Peyer's patch (tissue), 4 donors: ENCODE measurements around the gene PAK4. TPM values are rescaled to one million over a fixed set of nuclear protein-coding genes. Genes with fewer than 3 reads are reported as not detected.

ENCODE experiments used
- DNase-seq, 3 donors: peaks; one replicate each; pipeline ENCODE4 v3.0.0-alpha.2; 2017 to 2019
- H3K27ac ChIP-seq, 4 donors: fragments of 200-600 bp; sonication (generic); one replicate each; pipeline ENCODE4 v1.5.1; 2016 to 2019
- H3K27me3 ChIP-seq, 2 donors: fragments of 200-600 bp; sonication (generic); one replicate each; pipeline ENCODE4 v1.5.1; 2019
- H3K36me3 ChIP-seq, 3 donors: fragments of 200-600 bp; sonication (generic); one replicate each; pipeline ENCODE4 v1.5.1; 2016 to 2019
- H3K4me1 ChIP-seq, 4 donors: fragments of 200-600 bp; sonication (generic); one replicate each; pipeline ENCODE4 v1.5.1; 2016 to 2019
- H3K4me3 ChIP-seq, 4 donors: fragments of 200-600 bp; sonication (generic); 1 replicate in 3 of 4; 2 replicates in 1 of 4; pipeline ENCODE4 v1.5.1; 2016 to 2019; ENCODE audit warnings: mild to moderate bottlenecking in 1 of 4
- H3K9me3 ChIP-seq, 4 donors: fragments of 200-600 bp; sonication (generic); one replicate each; pipeline ENCODE4 v1.5.1; 2016 to 2019; ENCODE audit warnings: mild to moderate bottlenecking in 1 of 4
- CTCF ChIP-seq, 6 experiments: fragments of 450-650 bp in 4 of 6; fragments of 200-600 bp in 2 of 6; sonication (generic) in 1 of 6; IDR thresholded peaks; one replicate each; pipeline ENCODE4 v1.5.1; 2017 to 2019; ENCODE audit warnings: antibody characterized with exemption in 6 of 6, mild to moderate bottlenecking in 3 of 6, moderate library complexity in 1 of 6
- POLR2A ChIP-seq, 2 donors: fragments of 450-650 bp; IDR thresholded peaks; one replicate each; pipeline ENCODE4 v1.5.1; 2017; ENCODE audit warnings: antibody characterized with exemption in 2 of 2, mild to moderate bottlenecking in 2 of 2, moderate library complexity in 2 of 2
- total RNA-seq, 4 donors: library from RNA; depleted of rRNA; stranded (reverse); fragments of >200 nt; gene quantifications; one replicate each; pipeline ENCODE4 v1.1.0, GENCODE V29; 2016

PAK4 gene
- total RNA-seq, 4 donors from 2014 or later, result 24.8 to 73.0 (median 45.7) TPM

GRCh38 chr19:39192846-39193245 lies 67.3 kb downstream of the PAK4 start:
- no peaks in the 10 kb centered on the region for H3K36me3 ChIP-seq
- H3K4me3 ChIP-seq, result no peak overlapping the region
- H3K27ac ChIP-seq, result no peak overlapping the region
- TF ChIP-seq CTCF (IDR thresholded peaks at IDR 0.05) (no peak), POLR2A (IDR thresholded peaks at IDR 0.05) (no peak)
- peaks cover 0 to 17% of the 10 kb centered on the region in 2 donors for H3K27me3 ChIP-seq
- peaks cover 0 to 19% (median 0%) of the 10 kb centered on the region in 4 donors for H3K4me1 ChIP-seq
- no peak for DNase-seq
- H3K9me3 ChIP-seq, result no peaks in the 10 kb centered on the region

- Histone ChIP-seq H3K4me1 (peaks cover 0 to 19% (median 0%) of the 10 kb centered on the region in 4 donors), H3K27me3 (peaks cover 0 to 21% of the 10 kb centered on the region in 2 donors), H3K36me3 (no peaks in the 10 kb centered on the region), H3K4me3 (no peak overlapping the region), H3K9me3 (no peaks in the 10 kb centered on the region), H3K27ac (no peak overlapping the region)
- DNase-seq, result peak in 2 of 3 donors; percentile 72 to 73
- TF ChIP-seq CTCF (IDR thresholded peaks at IDR 0.05) (no peak), POLR2A (IDR thresholded peaks at IDR 0.05) (peak in 1 of 2 donors; percentile 17)
Observed at GRCh38 chr19:39193803-39194202, 68.2 kb downstream of the PAK4 start.

GRCh38 chr19:39194832-39195542 lies 69.4 kb downstream of the PAK4 start:
- peaks cover 0 to 25% of the 10 kb centered on the region in 2 donors for H3K27me3 ChIP-seq
- no peaks in the 10 kb centered on the region for H3K9me3 ChIP-seq
- no peak for DNase-seq
- H3K4me3 ChIP-seq, result no peak overlapping the region
- TF ChIP-seq POLR2A (IDR thresholded peaks at IDR 0.05) (no peak), CTCF (IDR thresholded peaks at IDR 0.05) (no peak)
- H3K27ac ChIP-seq, result no peak overlapping the region
- H3K36me3 ChIP-seq, result no peaks in the 10 kb centered on the region
- peaks cover 0 to 19% (median 0%) of the 10 kb centered on the region in 4 donors for H3K4me1 ChIP-seq

- no peaks in the 10 kb centered on the region for H3K36me3 ChIP-seq
- TF ChIP-seq CTCF (IDR thresholded peaks at IDR 0.05) (no peak), POLR2A (IDR thresholded peaks at IDR 0.05) (no peak)
- no peak overlapping the region for H3K27ac ChIP-seq
- H3K27me3 ChIP-seq, result peaks cover 0 to 25% of the 10 kb centered on the region in 2 donors
- no peak overlapping the region for H3K4me3 ChIP-seq
- DNase-seq, result no peak
- peaks cover 0 to 19% (median 0%) of the 10 kb centered on the region in 4 donors for H3K4me1 ChIP-seq
- no peaks in the 10 kb centered on the region for H3K9me3 ChIP-seq
Observed at GRCh38 chr19:39195755-39196154, 70.2 kb downstream of the PAK4 start.

GRCh38 chr19:39196320-39196719 lies 70.7 kb downstream of the PAK4 start:
- Histone ChIP-seq H3K4me1 (peaks cover 0 to 19% (median 0%) of the 10 kb centered on the region in 4 donors), H3K4me3 (no peak overlapping the region), H3K27me3 (peaks cover 0 to 25% of the 10 kb centered on the region in 2 donors), H3K27ac (no peak overlapping the region), H3K9me3 (no peaks in the 10 kb centered on the region), H3K36me3 (no peaks in the 10 kb centered on the region)
- TF ChIP-seq POLR2A (IDR thresholded peaks at IDR 0.05) (no peak), CTCF (IDR thresholded peaks at IDR 0.05) (no peak)
- no peak for DNase-seq
